HCT116 (cell line): ENCODE measurements around the gene AFDN.

Source experiments
- ATF3 ChIP-seq: IDR thresholded peaks from 2 replicates; pipeline ENCODE4 v1.6.1; 2012
- EGR1 ChIP-seq: IDR thresholded peaks from 2 replicates; pipeline ENCODE4 v1.6.1; 2012; ENCODE audit warnings: low read depth
- ELF1 ChIP-seq: IDR thresholded peaks from 2 replicates; pipeline ENCODE4 v1.6.1; 2012; ENCODE audit warnings: low read depth, borderline replicate concordance
- EZH2 ChIP-seq: fragments of 200-600 bp; sonication (generic); IDR thresholded peaks from 2 replicates; pipeline ENCODE4 v1.6.1; 2017; ENCODE audit warnings: antibody characterized with exemption, mixed run types
- EZH2phosphoT487 ChIP-seq: fragments of 200-600 bp; IDR thresholded peaks from 2 replicates; pipeline ENCODE4 v1.6.1; 2018; ENCODE audit warnings: antibody characterized with exemption, borderline replicate concordance
- JUND ChIP-seq: IDR thresholded peaks from 2 replicates; pipeline ENCODE4 v1.6.1; 2012
- POLR2A ChIP-seq: IDR thresholded peaks from 2 replicates; pipeline ENCODE4 v1.7.0; 2011; ENCODE audit warnings: borderline replicate concordance; ENCODE audit not compliant: insufficient read depth, insufficient read length; ENCODE audit errors: extremely low read depth
- POLR2AphosphoS5 ChIP-seq: IDR thresholded peaks from 2 replicates; pipeline ENCODE4 v1.6.1; 2011; ENCODE audit warnings: mild to moderate bottlenecking, low read depth, low read length, moderate library complexity
- RAD21 ChIP-seq: IDR thresholded peaks from 2 replicates; pipeline ENCODE4 v1.6.1; 2012; ENCODE audit warnings: low read depth, mild to moderate bottlenecking
- REST ChIP-seq: IDR thresholded peaks from 2 replicates; pipeline ENCODE4 v1.6.1; 2012; ENCODE audit warnings: low read depth
- TCF7L2 ChIP-seq: IDR thresholded peaks from 2 replicates; pipeline ENCODE4 v1.7.0; 2011; ENCODE audit warnings: borderline replicate concordance, inconsistent platforms; ENCODE audit not compliant: insufficient read depth, insufficient read length; ENCODE audit errors: extremely low read depth
- ZFX ChIP-seq: fragments of 450-650 bp; IDR thresholded peaks from 2 replicates; pipeline ENCODE4 v1.6.1; 2017
- TF ChIP-seq, protein P1 (sequence below), 3 experiments: fragments of 200-600 bp in 1 of 3; sonication (generic) in 1 of 3; IDR thresholded peaks in 2 of 3; conservative IDR thresholded peaks in 1 of 3; 2 replicates each; pipeline ENCODE4 v1.5.1; 2012 to 2017; ENCODE audit warnings: low read depth in 2 of 3, low read length in 2 of 3, antibody characterized with exemption in 1 of 3, borderline replicate concordance in 1 of 3, control low read depth in 1 of 3, mild to moderate bottlenecking in 1 of 3, mixed read lengths in 1 of 3, mixed run types in 1 of 3, moderate library complexity in 1 of 3; ENCODE audit not compliant: insufficient read depth in 1 of 3
- TF ChIP-seq, protein P2 (sequence below): IDR thresholded peaks from 2 replicates; pipeline ENCODE4 v1.6.1; 2012

DNA sequence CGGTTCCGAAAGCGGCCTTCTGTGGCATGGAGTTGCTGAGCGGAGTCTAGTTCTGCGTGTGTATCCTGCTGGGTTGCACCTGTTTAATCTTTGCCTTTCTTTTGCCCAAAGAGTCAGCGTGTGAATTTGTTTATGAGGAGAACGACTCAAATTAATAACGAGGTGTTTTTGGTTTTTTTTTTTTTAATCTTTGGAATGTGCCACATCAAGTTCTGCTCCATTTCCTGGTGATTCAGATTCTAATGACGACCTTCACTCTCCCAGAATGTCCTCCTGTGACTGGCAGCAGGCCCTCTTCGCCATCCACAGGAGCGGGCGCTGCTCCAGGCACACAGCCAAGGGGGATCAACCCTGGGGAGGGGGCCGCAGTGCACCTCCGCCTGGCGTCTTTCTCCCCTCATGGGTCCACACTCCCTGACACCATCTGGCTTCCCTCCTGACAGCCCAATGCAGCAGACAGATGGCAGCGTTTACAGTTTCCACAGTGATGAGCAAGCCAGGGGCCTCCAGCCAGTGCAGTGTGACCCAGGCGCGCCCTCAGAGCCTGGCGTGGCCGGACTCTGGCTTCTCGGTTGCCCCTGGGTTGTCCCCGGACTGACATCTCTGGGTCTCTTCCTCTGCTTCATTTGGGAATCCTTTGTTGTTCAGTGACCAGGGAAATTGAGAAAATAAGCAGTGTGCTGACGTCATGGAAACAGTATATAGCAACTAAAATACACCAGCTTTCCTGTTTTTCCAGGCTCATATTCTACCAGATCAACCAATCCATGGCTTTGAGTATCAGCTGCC, 27.5 kb upstream of the AFDN start:
- TF ChIP-seq JUND (no peak), ELF1 (no peak), EGR1 (no peak), POLR2AphosphoS5 (no peak), EZH2phosphoT487 (no peak), POLR2A (no peak), ATF3 (no peak), REST (no peak), RAD21 (peak; percentile 7; the same call in 1 of the 2 replicates), ZFX (no peak), EZH2 (no peak), TCF7L2 (no peak)
- TF ChIP-seq, protein P1, sequence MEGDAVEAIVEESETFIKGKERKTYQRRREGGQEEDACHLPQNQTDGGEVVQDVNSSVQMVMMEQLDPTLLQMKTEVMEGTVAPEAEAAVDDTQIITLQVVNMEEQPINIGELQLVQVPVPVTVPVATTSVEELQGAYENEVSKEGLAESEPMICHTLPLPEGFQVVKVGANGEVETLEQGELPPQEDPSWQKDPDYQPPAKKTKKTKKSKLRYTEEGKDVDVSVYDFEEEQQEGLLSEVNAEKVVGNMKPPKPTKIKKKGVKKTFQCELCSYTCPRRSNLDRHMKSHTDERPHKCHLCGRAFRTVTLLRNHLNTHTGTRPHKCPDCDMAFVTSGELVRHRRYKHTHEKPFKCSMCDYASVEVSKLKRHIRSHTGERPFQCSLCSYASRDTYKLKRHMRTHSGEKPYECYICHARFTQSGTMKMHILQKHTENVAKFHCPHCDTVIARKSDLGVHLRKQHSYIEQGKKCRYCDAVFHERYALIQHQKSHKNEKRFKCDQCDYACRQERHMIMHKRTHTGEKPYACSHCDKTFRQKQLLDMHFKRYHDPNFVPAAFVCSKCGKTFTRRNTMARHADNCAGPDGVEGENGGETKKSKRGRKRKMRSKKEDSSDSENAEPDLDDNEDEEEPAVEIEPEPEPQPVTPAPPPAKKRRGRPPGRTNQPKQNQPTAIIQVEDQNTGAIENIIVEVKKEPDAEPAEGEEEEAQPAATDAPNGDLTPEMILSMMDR (IDR thresholded peaks at IDR 0.05 in 2 of 3, conservative IDR thresholded peaks at IDR 0.05 in 1 of 3; ENCODE audit: borderline replicate concordance in 1 of 3, insufficient read depth in 1 of 3, low read depth in 2 of 3, low read length in 2 of 3) = no peak
- TF ChIP-seq, protein P2, sequence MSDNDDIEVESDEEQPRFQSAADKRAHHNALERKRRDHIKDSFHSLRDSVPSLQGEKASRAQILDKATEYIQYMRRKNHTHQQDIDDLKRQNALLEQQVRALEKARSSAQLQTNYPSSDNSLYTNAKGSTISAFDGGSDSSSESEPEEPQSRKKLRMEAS = no peak
